ENCODE measurements around the gene SYT3.
"Not testable (repeated sequence)": the region's sequence is repeated elsewhere in the genome, so short reads cannot be mapped to it uniquely, and the experiment has no call there.

Gene SYT3

DNA sequence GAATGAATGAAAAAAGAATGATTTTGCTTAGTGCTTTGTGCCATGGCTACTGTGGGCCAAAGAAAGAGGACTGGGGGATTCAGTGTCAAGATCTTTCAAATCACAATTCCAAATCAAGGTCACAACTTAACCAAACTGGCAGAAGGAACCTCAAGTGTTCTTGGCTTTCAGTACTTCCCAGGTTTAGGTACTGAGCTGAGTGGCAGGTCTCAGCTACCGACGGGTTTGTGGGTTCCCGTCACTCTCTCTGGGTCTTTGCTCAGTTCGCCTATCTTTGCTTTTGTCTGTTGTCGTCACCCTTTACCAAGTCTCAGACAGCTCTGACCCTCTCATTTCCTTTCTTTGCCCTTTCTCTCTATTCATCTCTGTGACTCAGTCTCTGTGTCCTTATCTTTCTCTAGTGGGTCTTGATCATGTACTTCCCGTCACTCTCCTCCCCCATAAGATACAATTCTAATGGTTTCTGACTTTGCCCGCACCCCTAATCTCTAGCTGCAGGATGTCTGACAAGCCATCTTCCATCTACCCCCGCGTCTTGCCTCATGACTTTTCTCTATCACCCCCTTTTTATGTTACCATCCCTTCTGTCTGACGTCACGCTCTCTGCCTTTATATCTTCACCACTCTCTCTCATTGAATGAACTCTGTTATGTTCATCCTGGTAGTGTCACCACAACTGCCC is 38.1 kb downstream of the SYT3 start:
- DNase-seq, result no peak

DNA sequence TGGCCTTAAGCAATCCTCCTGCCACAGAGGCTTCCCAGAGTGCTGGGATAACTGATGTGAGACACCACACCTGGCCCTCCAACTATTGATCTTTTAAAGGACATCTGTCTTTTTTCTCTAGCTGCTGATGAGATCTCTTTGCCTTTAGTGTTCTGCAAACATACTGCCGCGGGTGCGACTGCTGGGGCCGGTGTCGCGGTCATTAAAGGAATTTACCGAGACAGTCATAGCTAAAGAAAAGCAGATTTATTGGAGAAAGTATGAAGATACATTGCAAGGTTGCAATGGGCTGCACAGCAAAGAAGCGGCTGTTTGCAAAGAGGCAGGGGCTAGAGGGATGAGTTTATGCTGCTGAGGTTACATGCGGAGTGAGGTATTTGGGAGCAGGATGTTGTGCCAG is 40.3 kb downstream of the SYT3 start:
- no peak for DNase-seq

DNA sequence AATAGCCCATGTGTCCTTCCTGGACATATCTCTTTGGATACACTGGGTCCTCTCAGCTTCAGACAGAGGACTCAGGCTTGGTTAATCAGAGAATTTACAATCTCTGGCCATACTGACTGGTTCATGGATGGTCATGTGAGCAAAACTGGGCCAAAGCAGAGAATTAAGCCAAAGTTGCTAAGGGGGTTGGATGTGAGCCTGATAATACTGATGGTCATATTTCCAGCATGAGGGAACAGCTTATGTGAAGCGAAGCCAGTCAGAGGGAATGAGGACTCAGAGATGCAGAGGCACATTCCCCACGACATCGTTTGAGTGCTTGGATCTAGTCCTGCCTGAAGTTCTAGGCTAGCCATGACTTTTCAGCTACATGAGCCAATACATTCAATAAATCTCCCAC is 49.5 kb downstream of the SYT3 start:
- no peak for DNase-seq

DNA sequence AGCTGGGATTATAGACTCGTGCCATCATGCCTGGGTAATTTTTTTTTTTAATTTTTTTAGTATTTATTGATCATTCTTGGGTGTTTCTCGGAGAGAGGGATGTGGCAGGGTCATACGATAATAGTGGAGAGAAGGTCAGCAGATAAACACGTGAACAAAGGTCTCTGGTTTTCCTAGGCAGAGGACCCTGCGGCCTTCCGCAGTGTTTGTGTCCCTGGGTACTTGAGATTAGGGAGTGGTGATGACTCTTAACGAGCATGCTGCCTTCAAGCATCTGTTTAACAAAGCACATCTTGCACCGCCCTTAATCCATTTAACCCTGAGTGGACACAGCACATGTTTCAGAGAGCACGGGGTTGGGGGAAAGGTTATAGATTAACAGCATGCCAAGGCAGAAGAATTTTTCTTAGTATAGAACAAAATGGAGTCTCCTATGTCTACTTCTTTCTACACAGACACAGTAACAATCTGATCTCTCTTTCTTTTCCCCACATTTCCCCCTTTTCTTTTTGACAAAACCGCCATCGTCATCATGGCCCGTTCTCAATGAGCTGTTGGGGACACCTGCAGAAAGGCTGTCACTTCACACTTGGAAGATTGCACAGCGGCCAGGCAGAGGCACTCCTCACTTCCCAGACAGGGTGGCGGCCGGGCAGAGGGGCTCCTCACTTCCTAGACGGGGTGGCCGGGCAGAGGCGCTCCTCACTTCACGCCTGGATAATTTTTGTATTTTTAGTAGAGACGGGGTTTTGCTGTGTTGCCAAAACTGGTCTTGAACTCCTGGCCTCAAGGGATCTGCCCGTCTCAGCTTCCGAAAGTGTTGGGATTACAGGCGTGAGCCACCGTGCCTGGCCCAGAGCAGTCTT is 57.7 kb downstream of the SYT3 start:
- DNase-seq, result not testable (repeated sequence)

DNA sequence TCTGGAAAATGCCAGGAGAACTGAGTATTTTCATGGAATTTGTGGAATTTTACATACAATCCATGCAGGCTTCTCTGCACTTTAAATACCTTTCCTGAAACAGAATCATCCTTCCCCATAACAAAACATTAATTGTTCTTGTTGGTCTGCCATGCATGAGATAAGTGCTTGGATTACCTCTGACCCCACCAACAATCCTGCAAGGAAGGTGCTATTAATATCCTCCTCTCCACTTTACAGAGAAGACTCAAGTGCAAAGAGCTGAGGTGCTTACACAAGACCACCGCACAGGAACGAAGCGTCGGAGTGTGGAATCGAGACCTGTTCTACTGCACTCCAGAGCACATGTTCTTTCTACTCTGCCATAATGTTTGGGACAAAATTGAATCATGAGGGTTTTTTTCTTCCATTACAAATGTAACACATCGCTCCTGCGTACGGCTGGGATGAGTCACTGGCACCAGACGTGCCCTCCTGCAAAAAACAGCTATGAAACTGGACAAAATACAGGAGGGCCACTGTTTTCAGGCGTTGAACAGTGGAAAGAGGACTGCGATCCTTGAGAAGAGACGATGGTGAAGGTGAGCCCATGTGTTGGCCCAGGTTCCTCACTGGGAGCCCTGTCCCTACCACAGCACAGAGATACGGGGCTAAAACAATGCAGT is 58.6 kb downstream of the SYT3 start:
- no peak for DNase-seq

DNA sequence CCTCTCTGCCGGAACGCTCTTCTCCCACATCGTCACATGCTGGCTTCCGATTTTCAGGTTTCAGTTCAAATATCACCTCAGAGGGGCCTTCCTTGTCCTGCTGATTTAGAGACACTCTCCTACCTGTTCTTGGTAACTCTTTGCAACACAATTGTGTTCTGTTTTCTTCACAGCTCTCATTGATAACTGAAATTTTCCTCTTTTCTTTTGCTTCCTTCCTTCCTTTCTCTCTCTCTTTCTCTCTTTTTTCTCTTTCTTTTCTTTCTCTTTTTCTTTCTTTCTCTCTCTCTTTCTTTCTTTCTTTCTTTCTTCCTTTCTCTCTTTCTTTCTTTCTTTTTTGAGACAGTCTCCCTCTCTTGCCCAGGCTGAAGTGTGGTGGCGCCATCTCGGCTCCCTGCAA is 59.4 kb downstream of the SYT3 start:
- no peak for DNase-seq

DNA sequence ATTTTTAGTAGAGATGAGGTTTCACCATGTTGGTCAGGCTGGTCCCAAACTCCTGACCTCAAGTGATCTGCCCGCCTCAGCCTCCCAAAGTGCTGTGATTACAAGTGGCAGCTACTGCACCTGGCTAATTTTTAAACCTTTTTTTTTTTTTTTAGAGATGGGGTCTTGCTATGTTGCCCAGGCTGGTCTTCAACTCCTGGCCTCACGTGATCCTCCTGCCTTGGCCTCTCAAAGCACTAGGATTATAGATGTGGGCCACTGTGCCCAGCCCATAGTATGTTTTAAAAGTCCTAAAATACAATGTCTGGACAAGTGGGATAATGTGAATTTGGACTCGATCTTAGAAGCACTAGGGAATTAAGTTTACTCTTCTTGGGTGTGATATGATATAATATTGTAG is 62.9 kb downstream of the SYT3 start:
- DNase-seq, result not testable (repeated sequence)

DNA sequence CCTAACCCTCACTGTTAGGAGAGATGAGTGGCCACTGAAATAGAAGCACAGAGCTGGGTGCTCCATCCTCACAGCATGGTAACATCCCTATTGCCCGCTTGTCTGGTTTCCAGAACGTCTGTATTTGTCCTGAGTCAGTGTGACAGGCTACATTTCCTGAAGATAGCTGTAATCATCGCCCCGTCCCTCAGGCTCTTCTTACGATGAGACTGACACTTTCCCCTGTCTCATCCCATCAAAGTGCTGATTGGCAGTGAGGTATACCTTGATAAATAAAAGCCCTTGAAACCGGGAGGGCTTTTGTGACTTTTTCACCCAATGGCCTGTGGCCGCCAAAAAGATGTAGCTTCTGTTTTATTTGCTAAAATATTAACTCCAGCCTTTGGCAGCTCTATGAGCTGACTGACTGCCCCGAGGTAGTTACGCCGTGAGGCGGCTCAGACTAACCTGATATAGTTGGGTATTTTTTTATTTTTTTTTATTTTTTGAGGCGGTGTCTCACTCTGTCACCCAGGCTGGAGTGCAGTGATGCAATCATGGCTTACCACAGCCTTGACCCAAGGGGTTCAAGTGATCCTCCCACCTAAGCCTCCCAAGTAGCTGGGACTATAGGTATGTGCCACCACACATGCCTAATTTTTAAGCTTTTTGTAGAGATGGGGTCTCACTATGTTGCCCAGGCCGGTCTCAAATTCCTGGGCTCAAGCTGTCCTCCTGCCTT is 65.8 kb downstream of the SYT3 start:
- no peak for DNase-seq

Data from activated effector memory CD4-positive, alpha-beta T cell treated with anti-CD3 and anti-CD28 coated beads, Interleukin-2, amount 50 U/mL, for 16 hours (primary cell).